Measurements from ENCODE around the gene AGAP1.
"Not testable (repeated sequence)": the region's sequence is repeated elsewhere in the genome, so short reads cannot be mapped to it uniquely, and the experiment has no call there.

Gene AGAP1

GRCh38 chr2:235596272-235596671, 102.4 kb downstream of the AGAP1 start:
- DNase-seq = no peak

GRCh38 chr2:235597081-235597615, 103.3 kb downstream of the AGAP1 start:
- DNase-seq = no peak

- no peak for DNase-seq
Observed at GRCh38 chr2:235598026-235598425, 104.2 kb downstream of the AGAP1 start.

- no peak for DNase-seq
Observed at GRCh38 chr2:235598532-235599531, 105.0 kb downstream of the AGAP1 start.

- DNase-seq = no peak
Observed at GRCh38 chr2:235599596-235600338, 105.9 kb downstream of the AGAP1 start.

GRCh38 chr2:235600406-235600805, 106.6 kb downstream of the AGAP1 start:
- DNase-seq = no peak

- DNase-seq = no peak
Observed at GRCh38 chr2:235600926-235601325, 107.1 kb downstream of the AGAP1 start.

GRCh38 chr2:235601960-235602704, 108.3 kb downstream of the AGAP1 start:
- no peak for DNase-seq

GRCh38 chr2:235602971-235603370, 109.1 kb downstream of the AGAP1 start:
- not testable (repeated sequence) for DNase-seq

- no peak for DNase-seq
Observed at GRCh38 chr2:235603659-235604058, 109.8 kb downstream of the AGAP1 start.

GRCh38 chr2:235605312-235606003, 111.6 kb downstream of the AGAP1 start:
- DNase-seq = peak; percentile 78

- DNase-seq = no peak
Observed at GRCh38 chr2:235606004-235606715, 112.3 kb downstream of the AGAP1 start.

- no peak for DNase-seq
Observed at GRCh38 chr2:235607546-235608199, 113.8 kb downstream of the AGAP1 start.

GRCh38 chr2:235608200-235608887, 114.5 kb downstream of the AGAP1 start:
- no peak for DNase-seq

- DNase-seq = no peak
Observed at GRCh38 chr2:235609321-235609720, 115.5 kb downstream of the AGAP1 start.

- DNase-seq = no peak
Observed at GRCh38 chr2:235609746-235610145, 115.9 kb downstream of the AGAP1 start.

GRCh38 chr2:235610696-235611257, 116.9 kb downstream of the AGAP1 start:
- DNase-seq = no peak

- DNase-seq = peak; percentile 85
Observed at GRCh38 chr2:235611349-235611748, 117.5 kb downstream of the AGAP1 start.

- peak; percentile 77 for DNase-seq
Observed at GRCh38 chr2:235611756-235612155, 117.9 kb downstream of the AGAP1 start.
